ENCODE results near the gene ADAP1.

ADAP1 gene

GRCh38 chr7:949021-949934 lies 5.2 kb downstream of the ADAP1 start:
- no peak for TF ChIP-seq CTCF (IDR thresholded peaks at IDR 0.05)

- no peak for TF ChIP-seq CTCF (IDR thresholded peaks at IDR 0.05)
Observed at GRCh38 chr7:947391-948210, 6.9 kb downstream of the ADAP1 start.

GRCh38 chr7:946256-946996 lies 8.1 kb downstream of the ADAP1 start:
- TF ChIP-seq CTCF (IDR thresholded peaks at IDR 0.05): no peak

GRCh38 chr7:945556-946255 lies 8.8 kb downstream of the ADAP1 start:
- TF ChIP-seq CTCF (IDR thresholded peaks at IDR 0.05): no peak

- no peak for TF ChIP-seq CTCF (IDR thresholded peaks at IDR 0.05)
Observed at GRCh38 chr7:945147-945555, 9.3 kb downstream of the ADAP1 start.

- no peak for TF ChIP-seq CTCF (IDR thresholded peaks at IDR 0.05)
Observed at GRCh38 chr7:944744-945143, 9.7 kb downstream of the ADAP1 start.

Data from LNCAP (cell line).